HG03066 (cell line): Measurements from ENCODE around the gene VAC14.

Experiments
- ATAC-seq: cut with Tn5 transposase; IDR thresholded peaks from one replicate; pipeline ENCODE4 v1.9.1; 2021; ENCODE audit warnings: low read depth; ENCODE audit not compliant: unreplicated experiment

The VAC14 gene

DNA sequence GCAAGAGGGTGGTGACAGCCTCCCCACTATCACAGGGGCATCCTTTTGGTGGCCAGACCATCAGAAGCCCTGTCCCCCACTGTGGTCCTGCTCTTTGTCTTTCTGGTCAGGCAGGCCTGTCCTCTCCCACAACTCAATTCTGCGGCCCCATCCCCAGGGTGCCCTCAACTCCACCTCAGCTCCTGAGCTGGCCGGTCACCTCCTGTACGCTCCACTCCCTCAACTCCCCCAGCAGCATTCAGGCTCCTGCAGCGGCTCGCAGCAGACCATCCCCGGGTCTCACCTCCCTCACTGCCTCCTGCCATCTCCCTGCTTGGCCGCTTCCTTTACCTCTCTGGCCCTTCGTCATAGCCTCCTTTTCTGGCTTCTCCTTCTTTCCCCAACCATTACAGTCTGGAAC lies 71.7 kb downstream of the VAC14 start:
- ATAC-seq, result no peak

DNA sequence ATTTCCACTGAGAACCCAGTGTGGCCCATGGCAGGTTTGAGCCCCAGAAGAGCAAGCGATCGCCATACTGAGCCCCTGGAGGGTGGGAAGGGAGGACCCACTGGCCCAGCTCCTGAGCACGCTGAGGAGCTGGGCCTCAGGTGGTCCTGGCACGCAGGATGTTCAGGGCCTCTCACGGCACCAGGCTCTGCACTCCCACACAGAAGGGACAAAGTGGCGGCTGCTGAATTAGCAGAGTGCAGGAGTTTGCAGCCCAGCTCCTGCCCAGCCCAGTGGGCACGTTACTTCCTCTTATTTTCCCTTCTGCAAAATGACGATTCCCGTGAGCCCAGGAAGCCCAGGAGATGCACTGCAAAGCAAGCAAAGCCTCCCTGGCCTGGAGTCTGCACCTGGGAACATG lies 72.8 kb downstream of the VAC14 start:
- ATAC-seq, result no peak

DNA sequence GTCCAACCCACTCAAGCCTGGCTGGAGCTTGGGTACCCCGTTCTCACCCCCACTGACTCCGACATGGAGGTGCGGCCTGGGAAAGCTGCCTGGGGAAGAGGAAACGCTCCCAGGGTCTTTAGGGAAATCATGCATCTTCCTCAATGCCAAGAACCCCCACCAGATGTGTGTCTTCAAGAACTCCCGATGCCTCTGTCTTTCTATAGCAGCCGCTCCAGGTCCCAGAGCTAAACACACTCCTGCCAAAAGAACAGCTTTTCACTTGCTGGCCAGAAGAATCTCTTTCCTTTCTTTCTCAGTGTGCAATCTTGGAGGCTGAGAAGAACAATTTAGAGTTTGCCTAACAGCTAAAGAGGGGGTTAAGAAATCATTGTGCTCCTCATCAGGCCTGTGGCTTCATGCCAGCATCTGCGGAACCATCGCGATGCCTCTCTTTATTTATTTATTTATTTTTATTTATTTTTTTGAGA lies 74.0 kb downstream of the VAC14 start:
- no peak for ATAC-seq

DNA sequence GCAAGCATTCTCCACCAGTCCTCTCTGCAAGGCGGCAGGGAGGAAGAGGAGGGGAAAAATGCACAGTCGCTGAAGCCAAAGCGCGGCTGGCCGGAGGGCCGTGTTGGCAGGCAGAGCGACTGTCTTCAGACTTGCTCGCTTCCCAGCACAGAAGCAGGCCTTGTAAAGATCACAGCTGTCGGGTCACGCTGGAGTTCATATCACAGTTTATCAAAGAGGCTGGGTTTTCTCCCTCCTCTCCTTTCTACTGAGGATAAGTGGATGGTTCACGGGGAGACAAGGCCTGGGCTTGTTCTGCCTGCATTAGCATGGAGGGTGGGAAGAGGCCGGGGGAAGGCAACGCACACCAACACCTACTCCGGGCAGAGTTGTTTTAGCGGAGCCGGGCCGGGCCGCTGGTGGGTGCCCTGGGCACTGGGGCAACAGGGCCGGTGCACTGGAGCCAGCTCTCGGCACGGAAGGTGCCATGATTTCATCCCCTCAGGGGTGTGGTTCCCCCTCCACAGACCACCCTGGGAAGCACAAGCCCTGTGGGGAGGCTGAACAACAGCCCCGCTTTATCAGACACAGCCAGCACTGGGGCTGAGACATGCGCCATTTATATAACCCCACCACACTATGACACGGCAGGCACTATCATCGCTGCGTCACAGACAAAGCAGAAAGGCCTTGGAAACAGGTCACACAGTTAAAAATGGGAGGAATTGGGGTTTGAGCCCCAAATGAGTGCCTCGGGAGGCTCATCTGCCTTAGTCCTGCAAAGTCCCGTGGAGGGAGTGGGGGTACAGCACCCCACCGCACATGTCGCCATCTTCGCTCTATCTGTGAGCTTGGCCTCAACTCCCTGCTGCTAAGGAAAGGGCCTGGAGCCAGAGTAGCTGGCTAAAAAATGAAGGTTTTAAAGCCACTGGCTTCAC lies 74.8 kb downstream of the VAC14 start:
- no peak for ATAC-seq

DNA sequence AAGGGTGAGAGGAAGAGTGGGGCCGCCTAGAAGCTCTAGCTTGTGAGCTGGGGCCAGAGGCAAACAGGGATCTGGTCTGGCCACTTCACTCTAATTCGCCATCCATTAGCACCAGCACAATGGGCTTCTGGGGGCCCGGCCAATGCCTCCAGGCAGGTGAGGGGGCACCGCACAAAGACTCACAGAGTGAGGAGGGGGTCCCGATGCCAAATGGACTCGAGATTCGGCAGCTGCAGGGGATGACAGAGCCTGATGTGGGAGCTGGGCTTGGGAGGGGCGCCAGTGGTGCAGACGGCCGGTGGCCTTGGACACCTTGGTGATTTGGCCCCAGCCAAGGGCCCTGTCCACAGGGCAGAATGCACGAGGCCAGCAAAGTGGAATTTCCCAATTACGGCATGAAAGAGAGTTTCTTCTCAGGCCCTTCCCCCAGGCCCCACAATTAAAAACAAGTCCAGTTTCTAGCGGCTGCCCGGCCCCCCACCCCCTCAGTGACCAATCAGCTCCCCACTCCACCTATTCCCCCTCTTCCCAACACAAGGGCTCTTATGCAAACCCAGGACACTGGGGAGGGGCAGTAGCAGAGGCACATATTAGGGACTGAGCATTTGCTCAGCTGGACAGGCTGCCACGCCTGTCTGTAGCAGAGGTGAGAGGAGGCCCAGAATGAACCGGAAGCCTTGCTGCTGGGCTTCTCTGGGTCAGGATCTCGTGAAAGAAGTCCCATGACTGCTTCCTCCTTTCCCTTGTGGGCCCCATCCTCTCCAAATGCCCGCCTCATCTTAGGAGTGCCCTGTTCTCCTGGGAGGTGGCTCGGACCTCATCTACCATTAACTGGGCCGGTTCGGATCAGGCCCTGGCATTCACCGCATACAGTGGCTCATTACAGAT lies 75.7 kb downstream of the VAC14 start:
- ATAC-seq, result no peak

DNA sequence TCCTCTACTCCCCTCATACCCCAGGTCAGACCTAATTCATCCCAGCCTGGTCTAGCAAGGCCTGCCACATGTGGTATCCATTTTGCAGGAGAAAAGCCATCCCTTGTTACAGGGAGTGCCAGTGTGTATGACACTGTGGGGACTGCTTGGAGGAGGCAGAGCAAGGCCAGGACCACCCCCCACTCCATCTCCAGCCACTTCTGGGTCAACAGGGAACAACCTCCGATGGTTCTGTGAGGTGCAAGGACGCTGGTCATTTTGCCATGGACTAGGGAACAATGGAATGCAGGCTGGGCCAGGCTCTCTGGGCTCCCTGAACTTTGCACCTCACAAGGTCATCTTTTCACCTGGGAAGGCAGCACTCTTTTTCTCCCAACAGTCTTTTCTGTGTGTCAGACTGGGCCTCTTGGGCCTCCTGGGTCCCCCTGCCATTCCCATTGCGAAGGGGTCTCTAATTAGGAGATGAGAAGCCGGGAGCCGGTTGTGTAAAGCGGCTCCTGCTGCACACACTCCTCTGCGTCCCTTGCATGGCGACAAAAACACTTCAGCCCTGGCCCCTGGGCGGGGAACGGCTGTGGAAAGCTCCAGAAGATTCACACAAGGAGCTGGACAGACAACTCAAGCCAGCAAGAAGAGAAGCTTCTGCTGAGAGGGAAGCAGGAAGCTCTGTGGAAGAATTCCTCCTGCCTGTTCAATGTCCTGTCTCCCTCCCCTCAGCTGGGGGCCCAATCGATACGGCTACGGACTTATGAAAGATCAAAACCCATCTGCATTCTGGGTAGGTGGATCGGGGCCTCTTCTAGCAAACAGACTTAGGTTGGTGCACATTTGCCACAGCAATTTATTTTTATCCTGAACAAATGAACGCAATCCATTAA lies 76.6 kb downstream of the VAC14 start:
- no peak for ATAC-seq

DNA sequence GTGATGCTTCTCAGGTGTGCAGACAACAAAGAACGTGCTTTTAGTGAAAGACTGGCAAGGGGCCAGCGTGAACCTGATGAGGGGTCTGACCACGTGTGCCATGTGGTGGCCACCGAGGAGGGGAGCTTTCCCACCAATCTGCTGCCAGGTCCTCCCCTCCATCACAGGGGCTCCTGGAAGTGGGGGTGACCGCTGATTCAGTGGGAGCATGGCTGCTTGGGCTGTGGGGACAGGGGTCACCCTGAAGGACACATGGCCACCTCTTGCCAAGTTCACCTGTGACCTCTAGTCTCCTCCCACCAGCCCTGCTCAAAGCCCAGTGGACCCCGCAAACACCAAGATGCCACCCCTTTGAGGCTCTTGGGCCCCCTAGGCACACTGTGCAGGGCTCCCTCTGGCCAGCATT lies 77.2 kb downstream of the VAC14 start:
- ATAC-seq, result no peak

DNA sequence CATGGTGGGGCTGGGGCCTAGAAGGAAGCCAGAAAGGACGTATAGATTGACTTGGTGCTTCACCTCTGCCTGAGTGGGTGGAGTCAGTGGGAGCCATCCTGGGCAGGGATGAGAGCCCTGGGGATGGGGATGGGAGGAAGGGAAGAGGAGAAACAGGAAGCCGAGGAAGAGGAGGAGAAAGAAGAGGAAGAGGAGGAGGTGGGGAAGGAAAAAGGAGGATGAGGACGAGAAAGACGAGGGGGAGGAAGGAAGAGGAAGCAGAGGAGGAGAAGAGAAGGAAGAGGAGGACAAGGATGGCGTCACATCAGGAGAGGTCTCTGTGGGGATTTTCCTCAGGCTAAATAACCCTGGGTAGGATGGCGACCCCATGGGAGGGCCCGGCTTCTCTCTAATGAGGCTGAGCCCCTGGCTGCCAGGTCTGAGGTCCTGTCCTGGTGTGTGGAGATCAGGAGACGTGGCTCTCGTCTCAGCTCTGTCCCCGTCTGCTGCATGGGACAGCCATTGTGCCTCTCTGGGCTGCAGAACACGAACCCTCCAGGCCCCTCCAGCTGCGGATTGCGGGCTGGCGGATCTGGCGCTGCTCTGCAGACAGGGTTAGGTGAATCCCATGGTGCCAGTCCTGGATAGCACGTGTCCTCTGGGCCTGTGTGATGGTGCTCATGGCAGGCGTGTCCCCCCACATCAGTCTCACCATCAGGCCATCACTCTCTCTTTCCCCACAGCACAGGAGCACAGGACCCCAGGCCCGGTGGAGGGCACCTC lies 79.6 kb downstream of the VAC14 start:
- ATAC-seq, result no peak

DNA sequence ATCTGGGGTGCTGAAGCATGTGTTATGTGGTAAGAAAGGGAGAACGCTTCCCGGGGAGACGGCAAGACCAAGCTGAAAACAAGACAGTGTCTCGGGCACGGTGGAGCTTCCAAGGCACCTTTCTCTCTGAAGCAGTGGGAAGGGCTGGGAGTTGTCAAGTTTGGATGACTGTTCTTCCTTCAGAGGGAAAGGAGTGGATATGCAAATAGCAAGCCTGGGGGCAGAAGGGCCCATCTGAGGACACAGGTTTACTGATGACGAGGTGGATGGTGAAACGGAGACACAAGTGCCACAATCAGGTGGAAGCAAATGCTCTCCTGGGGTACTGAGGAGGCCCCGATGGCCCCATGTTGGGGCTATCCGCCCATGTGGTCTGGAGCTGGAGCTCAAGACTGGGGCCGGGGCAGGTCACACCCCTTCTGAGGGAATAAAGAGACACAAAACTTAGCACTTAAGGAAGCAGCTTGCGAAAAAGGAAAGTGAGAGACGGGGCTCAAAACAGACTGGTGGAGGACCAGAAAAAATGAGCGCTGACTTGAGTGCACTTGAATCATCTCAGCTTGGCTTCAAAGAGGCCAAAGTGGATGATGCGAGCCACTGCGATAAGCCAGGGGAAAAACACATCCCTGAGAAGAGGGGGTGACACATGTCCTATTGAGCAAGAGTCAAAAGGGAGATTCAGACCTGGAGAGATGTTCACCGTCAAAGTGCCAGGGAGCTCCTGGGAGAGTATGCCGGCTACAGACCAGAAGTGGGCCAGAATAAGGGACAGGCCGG lies 80.3 kb downstream of the VAC14 start:
- ATAC-seq, result no peak

DNA sequence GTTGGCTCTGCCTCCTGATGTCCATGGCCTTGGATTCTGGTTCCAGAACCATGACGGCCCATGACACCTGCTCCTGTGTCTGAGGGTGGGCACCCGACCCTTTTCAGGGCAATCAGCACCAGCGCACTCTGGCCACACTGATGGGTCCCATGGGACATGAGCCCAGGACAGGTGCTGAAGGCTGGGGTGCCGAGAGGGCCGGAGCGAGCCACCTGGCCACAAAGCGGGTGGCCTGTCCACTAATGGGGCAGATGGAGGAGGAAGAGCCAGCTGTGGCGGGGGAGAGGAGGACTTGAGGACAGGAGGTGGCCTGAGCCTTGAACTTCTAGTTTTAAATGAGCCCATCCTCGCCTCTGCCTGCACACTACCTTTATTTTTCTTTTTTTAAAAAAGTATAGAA lies 83.9 kb downstream of the VAC14 start:
- ATAC-seq, result no peak

DNA sequence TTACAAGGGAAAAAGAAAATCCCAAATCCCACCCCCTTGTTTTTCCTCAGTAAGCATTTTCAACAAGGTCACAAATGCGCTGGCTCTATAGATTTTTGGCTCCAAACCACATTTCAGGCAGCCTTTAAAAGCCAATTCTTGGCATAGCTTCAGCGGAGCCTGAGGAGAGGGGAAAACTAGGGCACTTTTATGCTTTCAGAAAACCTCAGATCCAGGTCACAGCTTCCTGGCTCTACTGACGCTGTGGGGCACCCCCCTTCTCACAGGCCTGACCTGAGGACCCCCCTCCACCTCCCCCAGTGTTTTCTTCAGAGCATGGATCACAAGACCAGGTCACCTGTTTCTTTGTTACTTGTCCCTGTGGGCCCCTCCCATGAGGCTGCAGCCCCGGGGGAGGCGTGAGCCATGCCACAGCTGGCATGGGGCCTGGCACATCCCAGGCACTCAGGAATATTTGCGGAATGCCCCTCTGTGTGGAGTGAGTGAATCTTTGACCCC lies 85.0 kb downstream of the VAC14 start:
- no peak for ATAC-seq

DNA sequence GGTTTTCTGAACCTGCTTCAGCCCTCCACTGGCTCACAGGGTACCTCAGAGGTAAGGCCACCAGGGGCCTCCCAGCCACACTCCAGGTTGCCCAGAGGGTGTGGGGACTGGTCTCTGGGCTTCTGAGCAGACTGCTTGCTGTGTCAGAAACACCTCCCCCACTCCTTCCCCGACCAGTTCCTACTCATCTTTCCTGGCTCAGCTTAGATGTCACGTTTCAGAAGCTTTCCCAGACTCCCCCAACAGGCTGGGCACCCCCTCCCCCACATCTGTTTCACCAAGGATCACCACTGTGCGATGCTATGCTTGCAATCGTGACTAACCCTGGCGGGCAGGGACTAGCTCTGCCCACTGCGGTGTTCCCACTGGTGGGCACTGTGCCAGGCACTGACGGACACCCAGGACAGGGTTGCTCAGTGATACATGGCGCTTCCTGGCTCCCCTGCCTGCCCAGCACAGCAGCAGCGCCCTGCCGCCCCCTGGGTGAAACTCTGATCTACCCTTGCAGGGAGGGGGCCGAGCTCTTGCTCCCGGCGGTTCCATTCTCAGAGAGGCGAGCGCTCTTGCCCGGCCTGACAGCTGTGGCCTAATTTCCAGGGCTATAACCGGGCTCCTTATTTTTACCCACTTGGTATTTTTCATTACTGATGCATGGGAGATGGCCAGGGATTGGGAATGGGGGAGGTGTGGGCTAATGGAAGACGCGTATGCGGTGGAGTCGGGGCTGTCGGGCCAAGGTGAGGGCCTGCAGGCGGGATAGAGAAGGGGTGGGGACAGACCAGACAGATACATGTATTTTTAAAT lies 85.7 kb downstream of the VAC14 start:
- no peak for ATAC-seq

DNA sequence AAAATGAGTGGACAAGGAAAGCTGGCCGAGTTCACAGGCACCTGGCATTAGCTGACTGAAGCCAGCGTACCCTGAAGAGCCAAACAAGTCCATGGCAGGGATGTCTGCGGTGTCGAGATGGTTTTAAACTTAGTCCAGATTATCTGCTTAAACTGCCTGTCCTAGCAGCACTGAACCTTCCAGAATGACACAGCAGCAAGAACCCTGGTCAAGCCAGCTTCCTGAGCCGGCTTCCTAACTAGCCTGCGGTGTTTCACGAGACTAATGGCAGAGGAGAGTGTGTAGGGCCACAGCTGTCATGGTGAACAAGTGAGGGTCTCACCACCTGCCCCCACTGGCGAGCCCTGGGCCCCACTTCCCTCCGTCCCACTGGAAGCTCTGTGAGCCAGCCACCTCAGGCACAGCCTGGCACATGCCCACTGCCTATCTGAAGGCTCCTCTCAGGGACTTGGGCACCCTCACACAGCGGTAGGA lies 86.3 kb downstream of the VAC14 start:
- no peak for ATAC-seq

DNA sequence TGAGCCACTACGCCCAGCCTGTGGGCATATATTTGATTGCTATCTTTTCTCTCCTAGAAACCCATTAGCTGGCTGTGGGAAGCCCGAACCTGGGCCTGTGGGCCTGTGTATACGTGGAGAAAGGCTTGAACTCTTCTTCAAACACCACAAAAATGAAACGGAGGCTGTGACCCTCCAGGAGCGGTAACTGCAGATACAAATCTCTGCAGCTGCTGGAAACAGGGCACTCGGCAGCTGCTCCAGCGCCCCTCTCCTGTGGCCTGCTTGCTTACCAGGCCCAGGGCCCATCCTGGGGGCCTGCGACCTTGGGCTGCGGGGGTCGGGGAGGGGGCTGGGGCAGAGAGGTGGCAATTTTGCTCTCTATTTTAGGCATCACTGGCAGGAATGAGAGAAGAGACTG lies 87.1 kb downstream of the VAC14 start:
- ATAC-seq, result no peak

DNA sequence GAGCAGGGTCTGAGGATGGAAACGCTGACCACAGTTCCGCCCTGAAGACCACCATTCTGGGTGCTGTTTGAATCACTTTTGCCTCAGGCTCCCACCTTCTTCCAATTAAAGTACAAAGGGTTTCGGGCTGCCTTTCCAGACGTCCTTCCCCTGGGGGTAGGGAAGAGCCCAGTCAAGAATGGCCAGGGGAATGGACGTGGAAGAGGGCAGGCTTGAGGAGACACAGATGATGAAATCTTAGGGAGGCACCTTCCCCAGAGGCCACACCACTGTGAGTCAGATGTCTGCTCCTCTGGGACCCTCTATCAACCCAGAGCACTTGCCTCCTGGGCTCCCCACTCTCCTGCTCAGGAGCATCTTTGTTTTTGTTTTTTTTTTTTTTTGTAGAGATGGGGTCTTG lies 87.6 kb downstream of the VAC14 start:
- ATAC-seq, result no peak

DNA sequence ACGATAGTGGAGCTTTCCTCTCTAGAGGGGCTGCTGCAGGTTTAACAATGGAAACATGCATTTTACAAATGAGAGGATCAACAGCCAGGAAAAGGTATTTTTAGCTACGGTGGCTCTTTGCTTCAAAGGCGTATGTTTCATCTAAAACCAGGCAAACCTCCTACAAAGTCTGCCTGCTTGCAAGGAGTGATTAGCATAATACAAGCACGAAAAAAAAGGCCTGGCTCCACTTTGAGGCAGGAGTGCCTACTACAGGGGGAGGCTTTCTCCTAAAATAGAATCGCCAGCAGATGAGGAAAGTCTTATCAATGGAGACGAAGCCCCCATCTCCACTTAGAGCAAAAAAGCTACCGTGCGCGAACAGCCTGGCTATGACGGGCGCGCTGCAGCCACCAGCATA lies 88.0 kb downstream of the VAC14 start:
- no peak for ATAC-seq

DNA sequence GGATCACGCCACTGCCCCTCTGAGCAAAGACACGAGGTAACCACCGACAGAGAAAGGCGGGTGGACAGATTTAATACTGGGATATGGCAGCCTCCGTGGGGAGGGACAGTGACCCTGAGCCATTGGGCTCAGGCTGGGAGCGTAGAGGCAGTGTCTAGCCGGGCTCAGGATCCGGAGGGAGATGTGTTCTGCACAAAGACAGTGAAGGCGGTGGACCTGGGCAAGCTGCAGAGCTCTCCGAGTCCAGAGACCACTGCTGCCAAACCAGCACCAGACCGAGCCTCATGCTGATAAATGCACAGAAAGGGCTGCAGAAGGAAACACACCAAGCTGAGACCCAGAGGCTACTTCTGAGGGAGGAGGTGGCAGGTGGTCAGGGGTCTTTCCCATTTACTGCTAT lies 88.6 kb downstream of the VAC14 start:
- no peak for ATAC-seq
